NCI-H2029 treated with DMSO at 0.1 percent for 48 hours (cell line): Measurements from ENCODE around the gene JAML.

Source experiments
- DNase-seq: peaks from one replicate; lab custom pipeline; 2025; lab: John Stamatoyannopoulos, UW

The JAML gene, protein sequence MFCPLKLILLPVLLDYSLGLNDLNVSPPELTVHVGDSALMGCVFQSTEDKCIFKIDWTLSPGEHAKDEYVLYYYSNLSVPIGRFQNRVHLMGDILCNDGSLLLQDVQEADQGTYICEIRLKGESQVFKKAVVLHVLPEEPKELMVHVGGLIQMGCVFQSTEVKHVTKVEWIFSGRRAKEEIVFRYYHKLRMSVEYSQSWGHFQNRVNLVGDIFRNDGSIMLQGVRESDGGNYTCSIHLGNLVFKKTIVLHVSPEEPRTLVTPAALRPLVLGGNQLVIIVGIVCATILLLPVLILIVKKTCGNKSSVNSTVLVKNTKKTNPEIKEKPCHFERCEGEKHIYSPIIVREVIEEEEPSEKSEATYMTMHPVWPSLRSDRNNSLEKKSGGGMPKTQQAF

DNA sequence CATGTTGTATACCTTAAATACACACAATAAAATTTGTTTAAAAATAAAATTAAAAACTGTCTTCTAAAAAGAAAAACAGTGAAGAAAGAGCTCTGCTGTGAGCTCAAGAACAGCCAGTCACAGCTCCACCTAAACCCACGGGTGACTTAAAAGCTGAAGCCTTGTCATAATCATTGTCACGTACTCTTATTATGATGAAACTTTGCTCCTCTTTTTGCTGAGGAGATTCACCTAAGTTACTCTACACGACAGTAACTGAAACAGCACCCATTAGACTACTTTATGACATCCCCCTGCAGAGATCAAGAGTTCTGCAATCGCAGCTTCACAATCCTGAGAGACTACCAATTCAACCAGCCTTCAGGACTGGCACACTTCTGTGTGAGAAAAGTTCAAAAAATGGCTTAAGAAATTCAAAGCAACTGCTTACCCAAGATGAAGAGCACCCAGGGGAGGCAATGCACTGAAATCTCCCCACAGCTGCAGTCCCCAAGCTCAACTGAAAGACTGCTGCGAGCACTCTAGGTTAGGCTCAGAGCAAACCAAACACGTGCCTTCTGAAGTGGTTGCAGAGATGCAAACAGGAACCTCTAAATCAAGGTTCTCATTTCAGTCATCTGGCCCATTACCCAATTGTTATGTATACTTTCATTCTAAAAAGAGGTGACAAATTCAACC, at the start of gene JAML:
Gene JAML (minus strand): TSS at position 501 of the 678 bp plus-strand sequence. CDS start 10,145 bp downstream, outside the sequence.
- DNase-seq, result no peak

DNA sequence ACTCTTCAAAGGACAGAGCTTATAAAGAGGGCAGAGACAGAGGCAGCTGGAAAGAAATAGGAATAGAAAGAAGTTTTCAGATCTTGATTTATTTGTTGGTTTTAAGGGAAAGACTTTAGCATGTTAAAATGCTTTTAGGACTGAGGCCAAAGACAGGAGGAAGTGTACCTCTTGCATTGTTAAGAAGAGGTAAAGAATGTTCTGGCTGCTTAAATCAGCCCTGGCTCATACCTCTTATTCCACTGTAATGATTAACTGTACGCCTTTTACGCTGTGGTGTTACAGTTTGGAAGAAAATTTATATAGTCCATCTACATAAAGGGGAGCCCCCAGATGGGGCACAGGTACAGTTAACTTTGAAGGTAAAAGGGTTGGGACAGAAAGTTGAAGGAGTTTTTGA, 49.4 kb upstream of the JAML start:
- no peak for DNase-seq

DNA sequence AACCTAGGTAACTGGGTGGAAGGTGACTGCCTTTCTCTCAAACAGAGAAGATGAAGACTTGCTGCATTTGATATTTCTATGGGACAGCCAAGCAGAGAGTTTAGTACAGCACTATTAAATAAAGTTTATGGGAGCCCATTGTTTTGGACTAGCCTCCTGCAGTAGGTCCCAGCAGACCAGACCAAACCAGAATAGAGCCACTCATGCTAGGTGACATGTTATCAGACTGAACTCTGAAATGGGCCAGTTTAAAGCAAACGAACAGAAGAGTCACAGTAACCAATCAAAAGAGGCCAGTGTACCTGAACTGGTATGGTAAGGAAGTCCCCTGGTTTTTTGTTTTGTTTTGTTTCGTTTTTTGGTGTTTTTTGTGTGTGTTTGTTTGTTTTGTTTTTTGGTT, 47.2 kb upstream of the JAML start:
- DNase-seq, result no peak

DNA sequence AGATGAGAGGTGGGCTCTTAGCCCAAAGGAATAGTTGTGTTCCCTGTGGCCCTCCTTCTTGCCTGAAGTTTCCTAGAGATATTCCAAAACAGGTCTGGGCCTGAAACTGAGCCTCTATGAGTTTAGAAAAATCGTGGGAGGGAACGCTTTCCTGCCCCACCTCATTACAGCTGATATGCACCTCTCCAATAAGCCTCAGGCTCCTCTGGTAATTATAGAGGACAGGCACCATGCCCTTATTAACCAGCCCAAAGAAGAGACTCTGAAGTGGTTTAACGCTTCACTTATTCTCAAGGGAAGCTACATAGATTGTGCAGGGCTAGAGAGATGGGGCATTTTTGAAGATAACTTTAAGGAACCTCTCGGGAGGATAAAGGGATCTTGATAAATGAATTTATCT, 42.7 kb upstream of the JAML start:
- DNase-seq, result no peak

DNA sequence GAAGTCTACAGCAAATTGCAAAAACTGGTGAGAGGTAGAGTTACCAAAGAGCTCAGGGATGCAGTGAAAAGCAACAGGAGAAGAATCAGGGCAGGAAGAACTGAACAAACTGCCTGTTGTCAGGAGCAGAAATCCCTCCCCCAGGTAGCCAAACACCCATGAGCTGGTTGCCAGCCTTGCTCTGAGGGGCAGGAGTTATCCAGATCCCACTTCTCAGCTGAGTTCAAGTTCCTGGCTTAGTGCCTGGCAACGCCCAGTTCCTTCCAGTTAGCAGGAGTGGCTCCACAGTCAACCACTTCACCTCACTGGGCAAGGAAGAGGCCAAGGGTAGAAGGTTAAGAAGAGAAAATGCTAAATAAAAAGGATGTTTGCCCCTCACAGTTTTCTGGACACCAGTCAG, 41.1 kb upstream of the JAML start:
- no peak for DNase-seq

DNA sequence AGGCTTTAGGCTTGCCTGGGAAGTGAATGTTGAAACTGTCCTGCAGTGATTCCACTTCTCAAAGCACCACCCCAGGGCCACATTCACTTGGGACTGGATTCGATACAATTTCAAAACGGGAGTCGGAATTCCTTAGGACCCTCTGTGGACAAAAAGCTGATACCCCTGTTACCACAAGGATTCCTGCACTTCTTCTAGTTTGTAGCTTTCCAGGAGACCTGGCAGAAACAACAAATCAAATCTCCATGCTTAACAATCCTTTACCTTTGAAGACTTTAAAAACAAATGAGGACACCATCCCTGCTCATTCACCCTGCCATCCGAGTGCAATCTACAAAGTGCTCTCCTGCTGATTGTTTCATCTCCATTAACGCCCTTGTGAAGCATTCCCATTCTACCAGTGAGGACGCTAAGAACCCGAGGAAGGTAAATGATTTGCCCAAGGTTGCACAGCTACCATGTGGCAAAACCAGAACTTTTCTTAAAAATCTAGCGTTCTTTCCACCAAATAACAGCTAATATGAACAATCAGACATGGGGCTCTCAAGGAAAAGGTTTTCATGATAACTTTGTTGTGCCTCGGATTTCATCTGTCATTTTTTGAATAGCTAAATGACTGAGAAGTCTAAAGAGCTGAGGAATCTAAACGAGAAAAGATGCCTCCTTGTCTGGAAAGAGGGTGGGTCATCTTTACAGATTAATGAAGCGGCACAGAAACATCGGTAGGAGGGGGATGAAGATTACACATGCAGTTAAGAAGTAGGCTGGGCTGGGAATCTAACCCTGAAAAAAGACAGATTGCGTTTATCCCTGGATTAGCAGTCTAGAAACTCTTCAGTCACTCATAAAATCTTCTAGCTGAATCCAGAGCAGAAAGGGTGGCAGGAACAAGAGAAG, 40.0 kb upstream of the JAML start:
- no peak for DNase-seq

DNA sequence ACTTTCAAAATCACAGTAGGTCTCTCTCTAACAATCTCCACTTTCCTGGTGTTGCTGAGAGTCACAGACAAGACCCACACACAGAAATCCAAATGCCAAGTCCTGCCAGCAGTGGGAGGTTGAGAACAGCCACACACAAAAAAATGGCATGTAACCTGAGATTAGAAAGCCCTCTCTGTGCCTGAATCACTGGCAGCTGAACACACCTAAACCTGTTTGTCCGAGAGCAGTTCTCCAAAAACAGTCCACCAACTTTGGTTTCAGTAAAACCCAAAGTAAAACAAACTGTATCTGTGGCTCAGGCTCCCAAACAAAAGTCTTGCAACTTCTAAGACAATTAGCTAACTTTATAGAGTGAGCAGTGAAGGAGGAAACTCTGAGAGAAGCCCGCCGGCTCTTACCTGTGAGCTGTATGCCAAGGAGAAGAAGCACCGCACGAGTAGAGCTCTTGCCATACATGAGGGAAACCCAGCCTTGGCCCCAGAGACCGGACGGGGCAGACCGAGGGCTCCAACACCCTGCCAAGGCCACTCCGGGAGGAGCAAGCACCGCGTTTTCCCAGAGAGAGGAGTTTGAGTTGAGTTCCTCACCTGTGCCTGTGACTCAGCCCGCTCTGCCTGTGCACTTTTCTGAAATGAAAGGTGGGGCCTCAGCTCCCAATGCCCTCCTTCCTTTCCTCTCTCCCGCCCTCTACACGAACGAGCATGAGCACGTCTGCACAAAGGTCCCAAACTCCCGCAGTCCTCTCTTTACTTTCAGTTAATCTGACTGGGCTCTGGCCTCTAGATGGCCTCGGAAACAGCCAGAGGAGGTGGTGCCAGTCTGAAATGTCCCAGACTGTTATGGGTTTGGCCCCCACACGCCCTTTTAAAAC, 39.1 kb upstream of the JAML start, which contains the start of gene MPZL2:
Gene MPZL2 (minus strand): TSS at position 603 of the 874 bp plus-strand sequence. CDS start 144 bp downstream, at position 459.
- DNase-seq, result peak; percentile 64

DNA sequence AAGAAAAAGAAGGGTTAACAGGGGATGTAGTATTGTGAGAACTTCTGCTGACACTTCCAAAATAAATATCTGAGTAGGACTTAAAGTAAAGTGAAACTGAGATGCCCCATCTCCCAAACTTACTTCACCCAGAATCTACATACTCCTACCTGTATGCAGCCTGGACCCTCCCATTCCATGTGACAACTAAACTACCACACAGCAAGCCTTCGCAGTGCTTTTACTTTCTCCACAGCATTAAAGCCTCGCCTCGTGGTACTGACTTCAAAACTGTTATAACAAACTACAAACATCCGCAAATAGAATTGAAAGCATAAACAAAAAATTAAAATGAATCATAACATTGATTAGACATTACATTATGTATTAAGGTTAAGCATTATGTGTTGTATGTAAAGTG, 38.3 kb upstream of the JAML start:
- no peak for DNase-seq

DNA sequence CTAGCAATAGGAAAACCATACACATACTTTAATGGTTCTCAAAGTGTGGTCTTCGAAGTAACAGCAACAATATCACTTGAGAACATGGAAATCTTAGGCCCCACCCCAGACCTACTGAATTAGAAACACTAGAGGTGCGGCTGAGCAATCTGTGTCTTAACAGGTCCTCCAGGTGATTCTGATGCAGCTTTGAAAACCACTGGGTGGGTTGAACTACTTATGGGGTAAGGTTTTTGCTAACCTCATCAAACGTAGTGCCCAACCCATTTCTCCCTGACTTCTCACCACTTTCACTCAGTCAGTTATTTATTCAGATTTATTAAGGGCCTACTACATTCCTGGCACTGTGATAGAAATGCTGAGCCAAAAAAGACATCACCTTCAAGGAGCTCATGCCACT, 35.5 kb upstream of the JAML start:
- DNase-seq, result no peak

DNA sequence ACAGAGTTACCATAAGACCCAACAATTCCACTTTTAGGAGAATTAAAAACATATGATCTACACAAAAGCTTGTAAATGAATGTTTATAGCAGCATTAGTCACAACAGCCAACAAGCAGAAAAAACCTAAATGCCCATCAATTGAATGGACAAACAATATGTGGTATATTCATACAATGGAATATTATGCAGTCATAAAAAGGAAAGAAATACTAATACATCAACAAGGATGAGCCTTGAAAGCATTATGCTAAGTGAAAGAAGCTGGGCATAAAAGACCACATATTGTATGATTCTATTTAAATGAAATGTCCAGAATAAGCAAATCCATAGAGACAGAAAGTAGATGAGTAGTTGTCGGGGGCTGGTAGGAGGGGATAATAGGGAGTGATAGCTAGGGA, 34.3 kb upstream of the JAML start:
- no peak for DNase-seq

DNA sequence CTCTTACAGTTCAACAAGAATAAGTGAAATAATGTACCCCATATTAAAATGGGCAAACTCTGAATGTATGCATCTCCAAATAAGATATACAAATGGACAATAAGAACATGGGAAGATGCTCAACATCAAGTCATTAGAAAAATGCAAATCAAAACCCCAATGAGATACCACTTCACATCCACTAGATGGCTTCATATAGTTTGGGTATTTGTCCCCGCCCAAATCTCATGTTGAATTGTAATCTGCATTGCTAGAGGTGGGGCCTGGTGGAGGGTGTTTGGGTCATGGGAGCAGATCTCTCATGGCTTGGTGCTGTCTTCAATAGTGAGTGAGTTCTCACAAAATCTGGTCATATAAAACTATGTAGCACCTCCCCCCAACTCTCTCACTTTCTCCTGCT, 33.6 kb upstream of the JAML start:
- no peak for DNase-seq

DNA sequence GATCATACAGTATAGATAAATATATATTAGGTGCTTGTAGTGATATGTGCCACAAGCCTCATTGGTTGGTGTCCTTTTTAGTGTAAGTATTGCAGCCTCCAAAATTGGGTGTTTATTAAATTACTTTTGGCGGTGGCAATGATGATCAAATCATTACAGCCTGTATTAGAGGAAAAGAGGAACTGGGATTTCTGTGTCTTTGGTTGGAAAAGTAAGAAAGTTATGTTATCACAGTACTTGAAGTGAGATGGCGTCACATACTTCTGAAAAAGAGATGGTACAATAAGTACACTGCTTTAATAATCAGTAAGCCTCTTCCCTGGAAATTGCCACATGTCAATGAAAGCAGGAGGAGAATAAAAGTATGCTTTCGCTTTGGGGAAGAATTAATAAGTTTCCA, 27.9 kb upstream of the JAML start:
- no peak for DNase-seq

DNA sequence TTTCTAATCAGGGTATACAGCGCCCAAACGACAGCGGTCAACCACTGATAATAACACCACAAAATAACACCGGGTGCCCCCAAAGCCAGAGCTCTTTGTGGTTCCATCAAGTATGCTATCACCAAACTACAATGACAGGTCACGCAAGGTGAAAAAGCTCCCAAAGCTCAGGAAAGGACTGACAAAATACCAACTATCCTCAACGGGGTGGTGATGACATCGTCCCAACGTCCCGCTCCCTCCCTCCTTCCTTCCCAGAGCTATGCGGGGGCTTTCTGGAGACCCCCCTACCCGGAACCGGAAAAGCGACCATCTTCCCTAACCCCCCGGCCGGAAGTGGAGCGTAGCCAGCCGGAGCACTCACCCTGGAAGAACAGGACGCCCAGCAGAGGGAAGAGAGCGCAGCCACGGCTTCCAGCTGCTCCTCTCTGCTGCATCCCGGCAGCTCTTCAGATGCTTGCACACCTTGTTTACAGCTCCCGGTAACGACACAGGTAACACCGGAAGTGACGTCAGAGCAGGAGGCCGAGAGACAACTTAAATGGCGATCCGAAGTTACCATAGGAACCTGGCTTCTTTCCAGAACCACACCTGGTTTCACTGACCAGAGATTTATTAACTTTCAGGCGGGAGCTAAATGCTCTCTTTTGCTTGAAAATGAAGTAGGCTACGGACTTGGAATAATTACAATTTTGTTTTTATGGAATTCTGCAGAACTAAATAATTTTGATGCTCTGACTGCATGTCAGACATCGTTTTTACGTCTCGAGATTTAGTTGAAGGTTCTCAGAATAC, 27.2 kb upstream of the JAML start, which contains the start of gene MPZL3:
Gene MPZL3 (minus strand): TSS at position 508 of the 795 bp plus-strand sequence. CDS start 71 bp downstream, at position 437.
- peak; percentile 84 for DNase-seq

DNA sequence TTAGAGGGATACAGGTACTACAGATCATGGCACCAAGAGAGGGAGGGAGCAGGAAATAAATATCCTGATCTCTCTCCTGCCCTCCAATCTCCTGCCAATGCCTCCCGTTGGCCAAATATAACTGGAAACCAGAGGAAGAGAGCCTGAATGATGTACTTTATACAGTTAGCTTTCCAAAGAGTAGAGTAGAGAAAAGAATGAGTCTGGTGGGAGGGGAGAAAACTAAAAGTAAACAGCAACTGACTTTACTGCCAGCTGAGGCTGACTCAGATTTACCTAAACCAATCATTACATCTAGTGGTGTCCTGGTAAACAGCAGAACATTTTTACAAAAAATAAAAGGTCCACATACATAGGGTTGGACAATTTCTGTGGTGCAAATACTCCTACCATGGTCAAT, 22.2 kb upstream of the JAML start:
- peak; percentile 2 for DNase-seq

DNA sequence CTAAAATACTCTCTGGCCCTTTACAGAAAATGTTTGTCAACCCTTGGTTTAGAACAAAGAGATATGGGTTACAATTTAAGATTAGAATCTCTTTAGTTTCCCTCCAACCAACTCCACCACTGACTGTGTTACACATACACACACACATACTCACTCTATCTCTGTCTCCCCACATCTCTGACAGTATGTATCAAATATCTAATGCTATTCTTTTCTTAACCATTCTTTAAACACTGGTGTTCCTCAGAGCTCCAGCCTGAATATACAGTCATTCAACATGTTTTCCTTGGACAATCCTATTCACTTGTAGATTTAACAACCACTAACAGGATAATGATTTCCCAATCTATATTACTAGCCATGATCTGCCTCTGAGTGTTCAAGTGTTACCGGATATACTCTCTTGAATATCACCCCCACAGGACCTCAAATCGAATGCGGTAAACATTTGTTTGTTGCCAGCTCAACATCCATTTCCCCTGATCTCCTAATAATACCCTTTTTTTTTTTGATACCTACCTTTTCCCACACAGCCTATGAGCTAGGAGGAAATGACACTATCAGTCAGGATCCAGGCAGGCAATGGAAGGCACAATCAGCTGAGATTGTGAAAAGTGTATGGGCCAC, 21.2 kb upstream of the JAML start:
- no peak for DNase-seq

DNA sequence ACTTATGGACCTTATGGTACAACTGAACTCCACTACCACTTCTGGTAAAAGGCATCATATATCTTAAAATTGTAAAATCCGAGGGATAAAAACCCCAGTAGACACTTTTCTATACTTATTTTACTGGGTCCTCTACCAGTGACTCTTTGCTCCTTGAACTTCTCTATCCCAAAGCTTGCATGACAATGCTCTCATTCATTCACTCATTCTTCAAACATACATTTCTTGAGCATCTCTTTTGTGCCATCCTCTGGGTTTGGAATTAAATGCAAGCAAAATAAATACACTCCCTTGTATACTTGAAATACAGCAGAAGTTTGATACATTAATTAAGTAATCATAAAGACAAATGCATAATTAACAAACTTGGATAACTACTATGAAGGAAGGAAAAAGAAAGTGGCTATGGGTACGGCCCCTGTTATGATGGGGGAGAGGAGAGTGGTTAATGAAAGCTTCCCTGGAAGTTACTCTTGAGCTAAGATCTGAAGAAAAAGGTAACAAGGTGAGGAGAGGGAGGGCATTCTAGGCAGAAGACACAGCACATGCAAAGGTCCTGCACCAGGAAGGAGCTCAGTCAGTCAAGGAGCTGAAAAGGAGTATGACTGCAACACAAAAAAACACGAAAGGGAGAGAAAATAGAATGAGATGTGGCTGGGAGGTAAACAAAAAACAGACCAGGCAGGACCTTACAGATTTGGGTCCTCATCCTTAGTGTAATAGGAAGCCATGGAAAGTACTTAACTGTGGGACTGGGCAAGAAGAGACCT, 19.4 kb upstream of the JAML start:
- no peak for DNase-seq

DNA sequence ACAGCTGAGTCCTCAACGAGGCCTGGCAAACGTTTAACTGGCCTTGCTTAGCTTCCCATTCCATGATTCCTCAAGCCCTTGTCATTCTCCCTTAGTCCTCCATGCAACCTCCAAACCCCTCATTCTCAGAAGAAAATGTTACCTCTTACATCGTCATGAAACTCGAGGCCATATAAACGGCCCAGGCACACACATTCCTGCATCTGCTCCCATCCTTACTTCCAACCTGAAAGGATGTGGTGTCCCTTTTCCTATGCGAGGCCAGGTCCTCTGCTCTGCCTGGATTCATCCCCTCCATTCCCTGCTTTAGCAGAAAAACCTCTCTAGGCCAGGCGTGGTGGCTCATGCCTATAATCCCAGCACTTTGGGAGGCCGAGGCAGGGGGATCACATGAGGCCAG, 18.4 kb upstream of the JAML start:
- DNase-seq, result no peak

DNA sequence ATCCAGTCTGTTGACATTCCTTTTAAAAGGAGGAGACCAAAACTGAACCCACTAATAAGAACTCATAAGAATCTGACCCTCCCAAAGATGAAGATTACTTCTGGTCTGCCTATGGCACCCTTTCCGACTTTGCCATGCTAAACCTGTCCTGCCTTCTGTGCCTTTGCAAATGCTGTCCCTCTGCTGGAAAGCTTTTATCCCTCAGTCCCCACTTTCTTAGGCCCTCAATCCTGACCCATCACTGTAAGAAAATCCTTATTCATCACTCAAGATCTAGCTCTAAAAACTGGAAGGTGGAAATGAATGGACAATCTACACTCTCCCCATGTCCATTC, 16.9 kb upstream of the JAML start:
- DNase-seq, result no peak

DNA sequence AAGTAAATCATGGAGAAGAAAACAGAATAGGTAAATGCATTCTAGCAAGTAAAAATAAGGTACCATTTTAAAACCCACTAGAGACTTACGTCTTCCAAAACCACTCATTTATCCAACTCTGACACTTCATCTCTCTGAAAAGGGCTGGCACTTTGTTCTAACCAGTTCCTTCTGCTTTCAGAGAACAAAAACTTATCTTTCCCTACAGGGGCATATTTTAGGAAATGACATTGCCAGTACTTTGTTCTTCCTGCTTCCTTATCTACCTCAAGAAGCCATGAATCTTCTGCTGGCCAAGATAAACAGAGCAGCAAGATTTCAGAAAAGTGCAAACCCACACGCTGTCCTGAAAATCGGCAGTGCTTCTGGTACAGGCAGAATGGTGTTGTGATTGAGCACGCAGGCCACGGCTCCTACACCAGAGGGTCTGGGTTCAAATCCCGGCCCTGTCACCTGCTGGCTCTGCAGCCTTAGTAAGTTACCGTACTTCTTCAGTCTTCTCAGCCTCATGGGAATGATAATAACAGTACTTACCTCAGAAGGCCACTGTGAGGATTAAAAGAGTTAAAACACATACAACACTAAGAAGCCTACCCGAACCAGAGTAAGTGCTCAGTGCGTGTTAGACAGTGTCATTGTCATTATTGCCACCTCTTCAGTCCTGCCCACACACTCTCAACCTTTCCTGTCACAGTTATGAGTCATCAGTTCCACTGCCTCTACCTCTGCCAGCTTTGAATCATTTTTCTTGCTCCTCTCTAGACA, 16.4 kb upstream of the JAML start:
- DNase-seq, result peak; percentile 31
